Stimulated activated CD4-positive, alpha-beta T cell treated with anti-CD3 and anti-CD28 coated beads, Interleukin-4, amount 100 ng/mL, for 4 hours (primary cell): ENCODE results near the gene LACTB.
A peak's percentile ranks its signal among the peaks of the same experiment; 100 is the strongest.

Experiments
- DNase-seq, 2 experiments: peaks; one replicate each; pipeline ENCODE4 v3.0.0-alpha.2; 2020

The LACTB gene

GRCh38 chr15:63181648-63182047, 60.0 kb downstream of the LACTB start:
- no peak for DNase-seq

GRCh38 chr15:63185206-63185605, 63.5 kb downstream of the LACTB start:
- no peak for DNase-seq

- no peak for DNase-seq
These were observed 64.4 kb downstream of the LACTB start for GRCh38 chr15:63186065-63186464.

GRCh38 chr15:63187589-63188226, 66.0 kb downstream of the LACTB start:
- DNase-seq: no peak

- DNase-seq: no peak
These were observed 66.7 kb downstream of the LACTB start for GRCh38 chr15:63188247-63188925.

GRCh38 chr15:63188926-63189871, 67.5 kb downstream of the LACTB start, which contains the start of gene RAB8B:
Gene RAB8B, plus strand, starts transcription at chr15:63189606. Its CDS starts 19 bp downstream, at chr15:63189625.
- peak; percentile 95 to 100 for DNase-seq

- no peak for DNase-seq
These were observed 68.5 kb downstream of the LACTB start for GRCh38 chr15:63189941-63190768.

- no peak for DNase-seq
These were observed 69.3 kb downstream of the LACTB start for GRCh38 chr15:63190769-63191649.
